22Rv1 (cell line): Measurements from ENCODE around the gene MLF2.

Source experiments
- H3K27ac ChIP-seq: fragments of 450-650 bp; 2 replicates; pipeline ENCODE4 v1.5.1; 2017
- CTCF ChIP-seq: fragments of 450-650 bp; IDR thresholded peaks from 2 replicates; pipeline ENCODE4 v1.5.1; 2017; ENCODE audit warnings: mild to moderate bottlenecking
- ZFX ChIP-seq: fragments of 450-650 bp; IDR thresholded peaks from 2 replicates; pipeline ENCODE4 v1.6.1; 2017; ENCODE audit warnings: antibody characterized with exemption, borderline replicate concordance

MLF2 gene

GRCh38 chr12:6782850-6783566 lies 30.1 kb upstream of the MLF2 start:
- TF ChIP-seq CTCF (no peak), ZFX (no peak)
- no peak overlapping the region for H3K27ac ChIP-seq

- TF ChIP-seq ZFX, result no peak
- no peak for TF ChIP-seq CTCF
- no peak overlapping the region for H3K27ac ChIP-seq
These were observed 29.2 kb upstream of the MLF2 start for GRCh38 chr12:6782119-6782518.

- no peak for TF ChIP-seq CTCF
- no peak for TF ChIP-seq ZFX
- no peak overlapping the region for H3K27ac ChIP-seq
These were observed 27.6 kb upstream of the MLF2 start for GRCh38 chr12:6780573-6780972.

- no peak for TF ChIP-seq CTCF
- no peak for TF ChIP-seq ZFX
- H3K27ac ChIP-seq, result peak overlapping the region; percentile 92
These were observed 26.9 kb upstream of the MLF2 start for GRCh38 chr12:6779708-6780432.

- peak overlapping the region; percentile 92 for H3K27ac ChIP-seq
- TF ChIP-seq CTCF, result peak; percentile 99
- no peak for TF ChIP-seq ZFX
These were observed 25.9 kb upstream of the MLF2 start for GRCh38 chr12:6778574-6779550.

GRCh38 chr12:6778217-6778573 lies 25.3 kb upstream of the MLF2 start:
- H3K27ac ChIP-seq, result peak overlapping the region; percentile 92
- TF ChIP-seq CTCF (no peak), ZFX (no peak)
